Lower leg skin (tissue), 4 donors: ENCODE data around the gene C5orf63. TPM values are rescaled to one million over a fixed set of nuclear protein-coding genes. Genes with fewer than 3 reads are reported as not detected.
"Not testable (repeated sequence)": the region's sequence is repeated elsewhere in the genome, so short reads cannot be mapped to it uniquely, and the experiment has no call there.

ENCODE experiments used
- DNase-seq, 2 donors: peaks; one replicate each; pipeline ENCODE4 v3.0.0-alpha.2; 2019; ENCODE audit warnings: low spot score in 2 of 2
- H3K4me3 ChIP-seq: fragments of 200-600 bp; sonication (generic); 2 replicates; pipeline ENCODE4 v1.5.1; 2017; ENCODE audit warnings: mild to moderate bottlenecking, low read depth; ENCODE audit not compliant: poor library complexity, severe bottlenecking
- POLR2A ChIP-seq, 2 donors: fragments of 450-650 bp; IDR thresholded peaks; one replicate each; pipeline ENCODE4 v1.6.1; 2016 to 2017; ENCODE audit warnings: antibody characterized with exemption in 2 of 2, mild to moderate bottlenecking in 1 of 2, moderate library complexity in 1 of 2
- WGBS, 2 donors: methylation state at CpG; one replicate each; pipeline ENCODE4 v1.1.5; 2018; 5-methylcytosine and 5-hydroxymethylcytosine counted together
- intact Hi-C: fragments of 100-400 bp; cut with DNase I; formaldehyde crosslinking; loops from one replicate; pipeline ENCODE4 v1.15.0; 2023; ENCODE audit warnings: low total_unique reads
- total RNA-seq, 4 donors: library from RNA; depleted of rRNA; stranded (reverse); fragments of >200 nt; gene quantifications; one replicate each; pipeline ENCODE4 v1.1.0, GENCODE V29; 2016
- TF ChIP-seq, protein P1 (sequence below), 3 donors: fragments of 450-650 bp; IDR thresholded peaks; one replicate each; pipeline ENCODE4 v1.5.1; 2016; ENCODE audit warnings: antibody characterized with exemption in 3 of 3, mild to moderate bottlenecking in 3 of 3, moderate library complexity in 2 of 3

The C5orf63 gene
- total RNA-seq, 4 donors from 2014 or later: 0.91 to 3.3 (median 1.7) TPM

DNA sequence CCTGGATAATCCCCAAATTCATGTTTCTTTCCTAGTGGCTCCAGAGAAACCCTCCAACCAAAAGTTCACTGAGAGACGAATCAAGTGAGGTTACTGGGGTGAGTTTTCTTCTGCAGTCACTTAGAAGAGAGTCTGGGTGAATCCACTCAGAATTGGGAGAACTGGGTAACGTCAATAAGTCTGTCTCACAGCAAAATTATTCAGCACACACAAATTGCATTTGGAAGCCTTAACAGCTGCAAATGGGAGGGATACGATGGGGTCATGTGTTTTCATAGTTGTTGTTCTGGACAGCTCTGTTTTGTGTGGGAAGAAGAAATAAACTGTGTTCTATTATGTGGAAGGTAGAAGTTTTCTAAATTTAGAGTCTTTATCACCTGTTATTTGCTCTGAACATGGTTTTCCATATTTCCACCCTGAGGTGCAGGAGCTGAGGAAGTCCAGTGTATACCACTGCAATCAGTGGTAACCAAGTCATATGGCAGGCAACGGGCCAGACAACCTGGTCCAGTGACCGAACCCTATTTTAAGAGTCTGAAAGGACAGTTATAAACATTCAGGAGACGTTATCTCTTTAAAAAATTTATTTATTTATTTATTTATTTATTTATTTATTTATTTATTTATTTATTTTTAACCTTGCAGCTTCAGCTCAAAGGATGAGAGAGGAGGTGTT, 64.9 kb downstream of the C5orf63 start:
- intact Hi-C loops: no loop called here
- H3K4me3 ChIP-seq: no peak overlapping the region
- no peak for DNase-seq
- TF ChIP-seq POLR2A (IDR thresholded peaks at IDR 0.05): no peak
- TF ChIP-seq, protein P1, sequence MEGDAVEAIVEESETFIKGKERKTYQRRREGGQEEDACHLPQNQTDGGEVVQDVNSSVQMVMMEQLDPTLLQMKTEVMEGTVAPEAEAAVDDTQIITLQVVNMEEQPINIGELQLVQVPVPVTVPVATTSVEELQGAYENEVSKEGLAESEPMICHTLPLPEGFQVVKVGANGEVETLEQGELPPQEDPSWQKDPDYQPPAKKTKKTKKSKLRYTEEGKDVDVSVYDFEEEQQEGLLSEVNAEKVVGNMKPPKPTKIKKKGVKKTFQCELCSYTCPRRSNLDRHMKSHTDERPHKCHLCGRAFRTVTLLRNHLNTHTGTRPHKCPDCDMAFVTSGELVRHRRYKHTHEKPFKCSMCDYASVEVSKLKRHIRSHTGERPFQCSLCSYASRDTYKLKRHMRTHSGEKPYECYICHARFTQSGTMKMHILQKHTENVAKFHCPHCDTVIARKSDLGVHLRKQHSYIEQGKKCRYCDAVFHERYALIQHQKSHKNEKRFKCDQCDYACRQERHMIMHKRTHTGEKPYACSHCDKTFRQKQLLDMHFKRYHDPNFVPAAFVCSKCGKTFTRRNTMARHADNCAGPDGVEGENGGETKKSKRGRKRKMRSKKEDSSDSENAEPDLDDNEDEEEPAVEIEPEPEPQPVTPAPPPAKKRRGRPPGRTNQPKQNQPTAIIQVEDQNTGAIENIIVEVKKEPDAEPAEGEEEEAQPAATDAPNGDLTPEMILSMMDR (IDR thresholded peaks at IDR 0.05): no peak
- 79 to 82% methylated on average over 6 of the region's 6 CpGs for WGBS, 2 donors

DNA sequence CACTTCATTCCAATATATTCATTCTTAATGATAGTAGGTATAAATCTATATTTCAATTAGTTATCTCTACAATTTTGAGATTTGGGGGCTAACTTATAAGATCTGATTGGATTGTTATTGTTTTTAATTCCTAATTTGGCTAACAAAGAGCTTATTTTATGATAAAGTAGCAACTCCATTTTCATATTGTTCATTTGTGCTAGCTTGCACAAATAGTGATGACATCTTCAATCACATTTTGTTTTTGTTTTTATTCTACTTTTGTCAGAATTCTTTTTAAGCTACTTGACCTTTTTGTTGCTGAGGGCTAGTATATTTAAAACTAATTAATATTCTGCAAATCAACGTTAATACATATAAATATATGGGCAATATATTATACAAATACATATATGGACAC, 65.8 kb downstream of the C5orf63 start:
- intact Hi-C loops: no loop called here

DNA sequence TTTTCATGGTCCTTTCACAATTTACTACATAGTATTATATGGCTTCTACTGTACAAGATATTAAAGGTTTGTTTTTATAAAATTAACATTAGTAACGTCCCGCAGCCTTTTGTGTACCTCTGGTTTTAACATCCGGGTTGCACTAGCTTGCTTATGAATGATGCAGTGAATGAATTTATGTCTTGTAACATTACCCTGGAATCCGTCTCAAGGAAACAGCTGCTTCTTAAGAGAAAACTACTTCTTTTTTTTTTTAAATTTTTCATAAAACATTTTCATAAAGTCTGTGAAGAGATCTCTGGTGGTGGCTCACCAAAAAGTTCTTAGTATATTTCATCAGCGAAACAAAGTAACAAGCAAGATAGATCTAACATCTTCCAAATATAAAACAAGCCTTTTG, 66.6 kb downstream of the C5orf63 start:
- H3K4me3 ChIP-seq: no peak overlapping the region
- TF ChIP-seq POLR2A (IDR thresholded peaks at IDR 0.05): no peak
- TF ChIP-seq, protein P1 (IDR thresholded peaks at IDR 0.05): no peak
- no peak for DNase-seq
- WGBS, 2 donors: 42 to 43% methylated on average over 5 of the region's 5 CpGs
- intact Hi-C loops: no loop called here

More for the DNA sequence above, 65.8 kb downstream of the C5orf63 start:
- no peak overlapping the region for H3K4me3 ChIP-seq
- WGBS, 2 donors: 89 to 92% methylated on average over 1 of the region's 1 CpG
- no peak for DNase-seq
- no peak for TF ChIP-seq POLR2A (IDR thresholded peaks at IDR 0.05)
- TF ChIP-seq, protein P1 (IDR thresholded peaks at IDR 0.05): no peak

DNA sequence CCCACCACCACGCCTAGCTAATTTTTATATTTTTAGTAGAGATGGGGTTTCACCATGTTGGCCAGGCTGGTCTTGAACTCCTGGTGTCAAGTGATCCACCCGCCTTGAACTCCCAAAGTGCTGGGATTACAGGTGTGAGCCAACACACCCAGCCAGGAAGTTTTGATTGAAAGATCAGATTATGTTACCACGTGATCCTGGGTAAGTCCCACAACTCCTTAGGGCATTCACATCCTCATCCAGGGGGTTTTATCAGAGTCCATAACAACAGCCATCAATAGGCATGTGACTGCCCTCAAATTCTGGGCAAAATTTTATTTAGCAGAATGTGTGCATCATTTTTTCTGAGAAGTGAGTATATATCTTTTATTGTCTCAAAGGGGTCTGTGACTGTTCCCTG, 68.0 kb downstream of the C5orf63 start:
- intact Hi-C loops, DNase-seq, H3K4me3 ChIP-seq: not testable (repeated sequence)
- 68 to 69% methylated on average over 3 of the region's 3 CpGs for WGBS, 2 donors

DNA sequence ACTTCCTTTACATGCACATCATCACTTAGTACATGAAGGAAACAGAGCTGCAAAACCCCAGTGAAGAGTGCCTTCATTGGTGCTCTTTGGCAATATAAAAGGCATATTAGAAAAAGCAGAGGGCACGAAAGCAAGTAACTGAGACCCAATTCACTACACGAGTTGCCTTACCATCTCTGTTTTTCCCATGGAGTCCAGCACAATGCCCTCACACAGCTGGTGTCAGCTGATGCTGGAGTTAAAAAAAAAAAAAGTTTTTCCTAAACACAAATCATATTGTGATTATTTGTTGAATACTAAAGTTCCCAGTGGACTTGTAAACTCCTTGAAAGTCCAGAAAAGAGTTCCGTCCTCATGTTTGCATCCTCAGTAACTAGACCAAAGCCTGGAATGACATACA, 68.6 kb downstream of the C5orf63 start:
- no peak for DNase-seq
- 70 to 88% methylated on average over 3 of the region's 3 CpGs for WGBS, 2 donors

DNA sequence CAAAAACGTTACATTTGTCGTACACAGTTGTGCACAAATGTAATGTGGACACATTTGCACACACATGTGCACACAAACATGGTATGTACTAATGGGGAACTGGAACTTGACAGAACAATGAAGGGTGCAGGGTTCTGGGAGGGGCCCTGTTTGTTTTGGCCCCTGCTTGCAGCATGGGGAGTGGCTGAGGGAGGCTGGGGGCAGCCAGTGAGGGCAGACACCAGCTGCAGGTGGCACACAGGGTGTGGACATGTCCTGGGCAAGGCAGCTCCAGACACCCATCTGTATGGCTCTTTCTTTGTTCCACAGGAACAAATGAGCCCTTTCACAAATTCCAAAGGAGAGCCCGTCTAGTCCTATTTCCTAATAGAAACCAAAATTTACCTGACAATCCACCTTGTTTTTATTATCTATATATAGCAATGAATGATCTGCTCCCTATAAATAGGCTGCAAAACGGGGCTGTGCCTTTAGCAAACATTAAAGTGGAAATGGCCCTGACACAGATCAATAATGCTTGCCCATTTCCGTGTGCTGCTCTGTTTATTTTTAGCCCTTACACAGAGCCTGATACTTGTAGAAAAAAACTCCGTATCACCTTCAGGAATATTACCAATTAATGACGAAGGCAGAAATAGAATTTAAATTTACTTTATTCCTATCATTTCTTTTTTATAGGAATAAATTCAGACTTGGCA, 69.4 kb downstream of the C5orf63 start:
- no peak for DNase-seq
- intact Hi-C loops: no loop called here
- no peak overlapping the region for H3K4me3 ChIP-seq
- WGBS, 2 donors: 76 to 81% methylated on average over 7 of the region's 7 CpGs
- TF ChIP-seq, protein P1 (IDR thresholded peaks at IDR 0.05): no peak
- TF ChIP-seq POLR2A (IDR thresholded peaks at IDR 0.05): no peak

More for the DNA sequence above, 68.6 kb downstream of the C5orf63 start:
- no peak overlapping the region for H3K4me3 ChIP-seq
- intact Hi-C loops: no loop called here
- TF ChIP-seq, protein P1 (IDR thresholded peaks at IDR 0.05): no peak
- TF ChIP-seq POLR2A (IDR thresholded peaks at IDR 0.05): no peak
